HEK293T (cell line): ENCODE results near the gene CALCR.

ENCODE experiments used
- CTBP1 ChIP-seq: fragments of 450-650 bp; IDR thresholded peaks from 2 replicates; pipeline ENCODE4 v1.6.1; 2016; ENCODE audit warnings: borderline replicate concordance
- ELF4 ChIP-seq: fragments of 450-650 bp; IDR thresholded peaks from 2 replicates; pipeline ENCODE4 v1.6.1; 2017; ENCODE audit warnings: antibody characterized with exemption
- FOXM1 ChIP-seq: fragments of 450-650 bp; IDR thresholded peaks from 2 replicates; pipeline ENCODE4 v1.6.1; 2017; ENCODE audit warnings: mild to moderate bottlenecking, borderline replicate concordance
- LEF1 ChIP-seq: fragments of 450-650 bp; IDR thresholded peaks from 2 replicates; pipeline ENCODE4 v1.6.1; 2017; ENCODE audit warnings: mild to moderate bottlenecking, borderline replicate concordance
- SP1 ChIP-seq: fragments of 450-650 bp; IDR thresholded peaks from 2 replicates; pipeline ENCODE4 v1.6.1; 2017
- TARDBP ChIP-seq: fragments of 450-650 bp; IDR thresholded peaks from 2 replicates; pipeline ENCODE4 v1.6.1; 2016
- ZNF384 ChIP-seq: fragments of 450-650 bp; IDR thresholded peaks from 2 replicates; pipeline ENCODE4 v1.6.1; 2016

GRCh38 chr7:93551931-93552330 lies 22.6 kb downstream of the CALCR start:
- no peak for TF ChIP-seq ZNF384
- no peak for TF ChIP-seq LEF1
- TF ChIP-seq SP1, result no peak
- no peak for TF ChIP-seq FOXM1
- TF ChIP-seq CTBP1, result no peak
- TF ChIP-seq TARDBP, result no peak
- TF ChIP-seq ELF4, result no peak
